Right lobe of liver (tissue), 6 donors: ENCODE data around the gene GRB10. TPM values are rescaled to one million over a fixed set of nuclear protein-coding genes. Genes with fewer than 3 reads are reported as not detected.

Experiments used
- ATAC-seq, 4 donors: fragments of 200-7000 bp; cut with Tn5 transposase; one replicate each; pipeline ENCODE4 v1.9.1; 2020; ENCODE audit warnings: mild to moderate bottlenecking in 4 of 4, moderate library complexity in 4 of 4
- DNase-seq, 3 donors: peaks; one replicate each; pipeline ENCODE4 v3.0.0-alpha.2; 2020
- H3K27ac ChIP-seq, 3 donors: fragments of 200-600 bp; one replicate each; pipeline ENCODE4 v1.8.0; 2022
- H3K27me3 ChIP-seq, 2 donors: fragments of 200-600 bp; one replicate each; pipeline ENCODE4 v1.8.0; 2022
- H3K36me3 ChIP-seq, 4 donors: fragments of 200-600 bp; sonication (generic) in 1 of 4; one replicate each; pipeline versions ENCODE4 v1.5.1 to v1.8.0; 2017 to 2022; ENCODE audit warnings: control low read depth in 1 of 4
- H3K4me1 ChIP-seq, 4 donors: fragments of 200-600 bp; sonication (generic) in 1 of 4; one replicate each; pipeline versions ENCODE4 v1.5.1 to v1.8.0; 2017 to 2022; ENCODE audit warnings: control low read depth in 1 of 4
- H3K4me3 ChIP-seq, 3 donors: fragments of 200-600 bp; one replicate each; pipeline ENCODE4 v1.8.0; 2022
- H3K9me3 ChIP-seq, 4 donors: fragments of 200-600 bp; sonication (generic) in 1 of 4; one replicate each; pipeline versions ENCODE4 v1.5.1 to v1.8.0; 2017 to 2022; ENCODE audit warnings: control low read depth in 1 of 4
- CTCF ChIP-seq, 4 donors: fragments of 200-600 bp in 3 of 4; fragments of 450-650 bp in 1 of 4; IDR thresholded peaks; one replicate each; pipeline versions ENCODE4 v1.5.1 to v1.8.0; 2016 to 2022; ENCODE audit warnings: antibody characterized with exemption in 4 of 4, mild to moderate bottlenecking in 2 of 4
- POLR2A ChIP-seq: fragments of 450-650 bp; IDR thresholded peaks from one replicate; pipeline ENCODE4 v1.6.1; 2017; ENCODE audit warnings: antibody characterized with exemption, mild to moderate bottlenecking
- WGBS: methylation state at CpG from one replicate; pipeline ENCODE4 v1.1.6; 2018; ENCODE audit warnings: low coverage, low lambda C conversion rate; ENCODE audit not compliant: insufficient coverage; ENCODE audit errors: missing lambda C conversion rate; 5-methylcytosine and 5-hydroxymethylcytosine counted together
- intact Hi-C, 2 donors: fragments of 100-400 bp; cut with DNase I; formaldehyde crosslinking; loops; one replicate each; pipeline versions ENCODE4 v1.11.2 to v1.14.1; 2022
- total RNA-seq, 6 experiments: library from RNA; depleted of rRNA in 2 of 6; stranded (reverse); fragments of >200 nt in 2 of 6; fragmentation: NEBNext Ultra II Directional in 3 of 6; extraction: Animal tissue kit (Norgen Biotek cat#: 25700) in 3 of 6; gene quantifications; one replicate each; pipeline versions ENCODE4 v1.1.0 to v1.2.4, GENCODE V29; 2016 to 2023
- donor health status: DM: no; HTN: yes; CAD: no.
- donor health status: DM: no; HTN: no; CAD: no.
- donor health status: DM: no; HTN: no; CAD: no.
- donor health status: DM: no; HTN: yes; CAD: no.
- donor health status: DM: no; HTN: yes; CAD: no.

Gene GRB10
- total RNA-seq, 6 experiments from 2014 or later, result 24.9 to 55.5 (median 40.0) TPM

GRCh38 chr7:50626286-50626685 is 156.4 kb downstream of the GRB10 start:
- intact Hi-C loops, result loop anchor here in 1 of 2 donors (10.0 kb wide), 1 partner anchor 49 kb away; no protein-coding TSS in a partner anchor
- H3K4me1 ChIP-seq, result peaks cover 0 to under 1% (median 0%) of the 10 kb centered on the region in 4 donors
- ATAC-seq (no peak), DNase-seq (no peak)
- TF ChIP-seq CTCF (IDR thresholded peaks at IDR 0.05) (no peak), POLR2A (no peak)
- 96% methylated on average over 2 of the region's 3 CpGs for WGBS
- H3K27me3 ChIP-seq, result no peaks in the 10 kb centered on the region
- no peaks in the 10 kb centered on the region for H3K9me3 ChIP-seq
- peaks cover 0 to 15% (median 0%) of the 10 kb centered on the region in 4 donors for H3K36me3 ChIP-seq
- no peak overlapping the region for H3K27ac ChIP-seq
- no peak overlapping the region for H3K4me3 ChIP-seq

GRCh38 chr7:50625360-50625759 is 157.3 kb downstream of the GRB10 start:
- TF ChIP-seq CTCF (IDR thresholded peaks at IDR 0.05) (no peak), POLR2A (no peak)
- no peak for ATAC-seq

GRCh38 chr7:50622821-50623220 is 159.9 kb downstream of the GRB10 start:
- ATAC-seq, result no peak
- intact Hi-C loops, result loop anchor here in 1 of 2 donors (10.0 kb wide), 1 partner anchor 52 kb away; no protein-coding TSS in a partner anchor
- Histone ChIP-seq H3K27me3 (no peaks in the 10 kb centered on the region), H3K36me3 (peaks cover 0 to 20% (median 0%) of the 10 kb centered on the region in 4 donors), H3K4me1 (no peaks in the 10 kb centered on the region), H3K27ac (no peak overlapping the region), H3K4me3 (no peak overlapping the region), H3K9me3 (no peaks in the 10 kb centered on the region)
- TF ChIP-seq POLR2A (no peak), CTCF (IDR thresholded peaks at IDR 0.05) (no peak)
- 50% methylated on average over 2 of the region's 2 CpGs for WGBS
- no peak for DNase-seq

More at GRCh38 chr7:50625360-50625759, 157.3 kb downstream of the GRB10 start:
- no peaks in the 10 kb centered on the region for H3K9me3 ChIP-seq
- peaks cover 0 to 15% (median 0%) of the 10 kb centered on the region in 4 donors for H3K36me3 ChIP-seq
- intact Hi-C loops, result loop anchor here in 1 of 2 donors (10.0 kb wide), 1 partner anchor 49 kb away; no protein-coding TSS in a partner anchor
- no peaks in the 10 kb centered on the region for H3K27me3 ChIP-seq
- WGBS, result 93% methylated on average over 5 of the region's 5 CpGs
- no peaks in the 10 kb centered on the region for H3K4me1 ChIP-seq
- DNase-seq, result no peak
- H3K27ac ChIP-seq, result no peak overlapping the region
- H3K4me3 ChIP-seq, result no peak overlapping the region

DNA sequence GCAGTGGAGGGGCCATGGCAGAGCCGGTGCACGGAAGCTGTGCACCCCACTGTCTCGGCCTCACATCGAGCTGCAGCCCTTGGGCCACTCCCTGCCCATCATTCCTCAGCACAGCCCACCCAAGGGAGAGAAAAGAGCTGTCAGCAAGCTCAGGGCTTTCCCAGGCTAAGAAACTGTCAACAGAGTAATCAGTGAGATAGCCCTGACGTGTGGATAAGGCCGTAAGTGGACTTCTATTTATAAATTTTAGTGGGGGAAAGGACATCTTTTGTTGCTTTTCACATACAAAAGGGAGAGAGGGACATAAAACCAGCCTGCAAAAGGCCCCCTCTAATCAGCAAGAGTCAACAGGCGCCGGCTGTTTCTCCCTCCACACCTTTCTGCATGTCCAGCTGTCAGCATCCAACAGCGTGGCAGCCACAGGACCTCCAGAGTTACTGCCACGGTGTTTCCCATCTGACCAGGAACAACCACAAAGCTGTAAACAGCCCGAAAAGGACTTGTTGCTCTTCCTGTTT is 160.7 kb downstream of the GRB10 start:
- Histone ChIP-seq H3K36me3 (peaks cover 0 to 28% (median 0%) of the 10 kb centered on the region in 4 donors), H3K27me3 (no peaks in the 10 kb centered on the region), H3K9me3 (no peaks in the 10 kb centered on the region), H3K4me3 (no peak overlapping the region), H3K27ac (no peak overlapping the region), H3K4me1 (peaks cover 0 to under 1% (median 0%) of the 10 kb centered on the region in 4 donors)
- intact Hi-C loops, result loop anchor here in 1 of 2 donors (10.0 kb wide), 1 partner anchor 53 kb away; no protein-coding TSS in a partner anchor
- WGBS, result 76% methylated on average over 4 of the region's 11 CpGs
- ATAC-seq (peak in 1 of 4 donors; percentile 52), DNase-seq (peak in 1 of 3 donors; percentile 14)
- TF ChIP-seq POLR2A (no peak), CTCF (IDR thresholded peaks at IDR 0.05) (no peak)
